ENCODE data around the gene EIF3A. TPM values are rescaled to one million over a fixed set of nuclear protein-coding genes. Genes with fewer than 3 reads are reported as not detected.

Gene EIF3A
- total and polyA plus RNA-seq, 9 of the 15 experiments (the other 6 are each of a cell fraction or from before 2014, with no cell fraction given), result 19.6 to 163 (median 102) TPM

DNA sequence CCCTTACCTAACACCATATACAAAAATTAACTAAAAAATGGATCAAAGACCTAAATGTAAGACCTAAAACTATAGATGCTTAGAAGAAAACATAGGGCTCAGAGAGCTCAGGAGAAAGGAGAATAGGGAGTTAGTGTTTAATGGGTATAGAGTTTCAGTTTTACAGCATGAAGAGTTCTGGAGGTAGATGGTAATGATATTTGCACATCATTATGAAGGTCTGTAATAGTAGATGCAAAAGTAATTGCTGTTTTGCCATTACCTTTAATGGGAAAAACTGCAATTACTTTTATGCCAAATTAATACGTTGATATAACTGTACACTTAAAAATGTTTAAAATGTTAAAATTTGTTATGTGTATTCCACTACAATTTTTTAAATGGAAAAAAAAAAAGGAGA, 90.3 kb downstream of the EIF3A start:
- BruUV-seq (replicated peaks), result no TSS peak
- intact Hi-C loops (cut with micrococcal nuclease) (no loop called here), in situ Hi-C loops (cut with MboI) (no loop called here)
- Histone ChIP-seq H3K79me2 (ENCODE audit: control insufficient read depth, insufficient read depth, low read length) (no peaks in the 10 kb centered on the region), H3K36me3 (ENCODE audit: control insufficient read depth, insufficient read depth, low read length) (no peaks in the 10 kb centered on the region), H3K27ac (ENCODE audit: extremely low read depth, low read depth, low read length) (no peak overlapping the region), H3K27me3 (ENCODE audit: control insufficient read depth in 2 of 2, insufficient read depth in 2 of 2, low read length in 2 of 2) (peaks cover 0 to 12% of the 10 kb centered on the region in 2 experiments; a peak in 1 of 5 replicates), H3K4me2 (ENCODE audit: insufficient read depth, low read length) (no peak overlapping the region), H3K9ac (ENCODE audit: insufficient read depth in 1 of 2, low read depth in 2 of 2, low read length in 2 of 2) (no peak overlapping the region), H3K4me3 (no peak overlapping the region), H3K9me1 (ENCODE audit: control insufficient read depth, insufficient read depth, low read length) (no peaks in the 10 kb centered on the region), H2AFZ (ENCODE audit: low read depth, low read length) (no peak overlapping the region), H4K20me1 (replicated peaks; ENCODE audit: control insufficient read depth, insufficient read depth, low read length) (no peaks in the 10 kb centered on the region), H3K9me3 (replicated peaks; ENCODE audit: control insufficient read depth, insufficient read depth, low read depth, low read length) (no peaks in the 10 kb centered on the region), H3K4me1 (replicated peaks in 1 of 2; ENCODE audit: control insufficient read depth in 2 of 2, insufficient read depth in 2 of 2, low read length in 2 of 2) (no peaks in the 10 kb centered on the region)
- 0% methylated on average over 1 of the region's 1 CpG for WGBS (ENCODE audit: insufficient coverage, low coverage, missing lambda C conversion rate)
- ChIA-PET CTCF (ENCODE audit: low intra/inter-chr PET ratio) (no interaction called here), POLR2A (interaction anchor here (0.7 kb wide), 2 partner anchors 328 to 371 kb away, joined by 3 read pairs; no protein-coding TSS in a partner anchor)
- FAIRE-seq (no peak), DNase-seq (ENCODE audit: extremely low read depth in 1 of 4, low spot score in 3 of 4) (no peak), ATAC-seq (no peak)
- TF ChIP-seq TCF3 (CRISPR knock-in tag; IDR thresholded peaks at IDR 0.05) (no peak), POLR2G (IDR thresholded peaks at IDR 0.05; ENCODE audit: low read depth, low read length) (no peak), ZNF398 (CRISPR knock-in tag; IDR thresholded peaks at IDR 0.05) (no peak), MLX (CRISPR knock-in tag; conservative IDR thresholded peaks at IDR 0.05) (no peak), AFF4 (CRISPR knock-in tag; IDR thresholded peaks at IDR 0.05) (no peak), RAD51 (IDR thresholded peaks at IDR 0.05; ENCODE audit: borderline replicate concordance, low read depth) (no peak), ZNF507 (tag; conservative IDR thresholded peaks at IDR 0.05) (no peak), ZNF133 (CRISPR knock-in tag; IDR thresholded peaks at IDR 0.05) (no peak), ZFX (CRISPR knock-in tag; IDR thresholded peaks at IDR 0.05) (no peak)
- TF ChIP-seq, protein P1, sequence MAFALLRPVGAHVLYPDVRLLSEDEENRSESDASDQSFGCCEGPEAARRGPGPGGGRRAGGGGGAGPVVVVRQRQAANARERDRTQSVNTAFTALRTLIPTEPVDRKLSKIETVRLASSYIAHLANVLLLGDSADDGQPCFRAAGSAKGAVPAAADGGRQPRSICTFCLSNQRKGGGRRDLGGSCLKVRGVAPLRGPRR (CRISPR knock-in tag; IDR thresholded peaks at IDR 0.05), result no peak
- TF ChIP-seq, protein P2, sequence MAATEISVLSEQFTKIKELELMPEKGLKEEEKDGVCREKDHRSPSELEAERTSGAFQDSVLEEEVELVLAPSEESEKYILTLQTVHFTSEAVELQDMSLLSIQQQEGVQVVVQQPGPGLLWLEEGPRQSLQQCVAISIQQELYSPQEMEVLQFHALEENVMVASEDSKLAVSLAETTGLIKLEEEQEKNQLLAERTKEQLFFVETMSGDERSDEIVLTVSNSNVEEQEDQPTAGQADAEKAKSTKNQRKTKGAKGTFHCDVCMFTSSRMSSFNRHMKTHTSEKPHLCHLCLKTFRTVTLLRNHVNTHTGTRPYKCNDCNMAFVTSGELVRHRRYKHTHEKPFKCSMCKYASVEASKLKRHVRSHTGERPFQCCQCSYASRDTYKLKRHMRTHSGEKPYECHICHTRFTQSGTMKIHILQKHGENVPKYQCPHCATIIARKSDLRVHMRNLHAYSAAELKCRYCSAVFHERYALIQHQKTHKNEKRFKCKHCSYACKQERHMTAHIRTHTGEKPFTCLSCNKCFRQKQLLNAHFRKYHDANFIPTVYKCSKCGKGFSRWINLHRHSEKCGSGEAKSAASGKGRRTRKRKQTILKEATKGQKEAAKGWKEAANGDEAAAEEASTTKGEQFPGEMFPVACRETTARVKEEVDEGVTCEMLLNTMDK (IDR thresholded peaks at IDR 0.05; ENCODE audit: borderline replicate concordance, insufficient read depth, low read depth, low read length, poor library complexity, severe bottlenecking), result no peak

All from K562 (cell line).